HepG2 (cell line): ENCODE results near the gene CYB5R3. TPM values are rescaled to one million over a fixed set of nuclear protein-coding genes. Genes with fewer than 3 reads are reported as not detected.

Experiments used
- ATAC-seq: fragments of 200-7000 bp; cut with Tn5 transposase; 3 replicates; pipeline ENCODE4 v1.9.1; 2020; ENCODE audit warnings: mild to moderate bottlenecking, moderate library complexity
- BruUV-seq: library from RNA; stranded (reverse); fragments of 400-500 nt; replicated peaks from 2 replicates; lab custom pipeline; 2021; lab: Mats Ljungman, UMichigan
- CTCF ChIA-PET: fragments of 300-600 bp; formaldehyde crosslinking; extraction: SDS; loops from one replicate; lab custom pipeline; 2021; ENCODE audit warnings: low total read pairs, inconsistent platforms, low intra/inter-chr PET ratio; lab: Yijun Ruan, JAX
- POLR2A ChIA-PET: fragments of 350-600 bp; sonication (Branson Sonifier 250); formaldehyde crosslinking; loops from one replicate; lab custom pipeline; 2020; ENCODE audit warnings: antibody characterized with exemption, inconsistent platforms; lab: Yijun Ruan, JAX
- DNase-seq: peaks from one replicate; pipeline ENCODE4 v3.0.0-alpha.2; 2015; ENCODE audit warnings: low spot score
- FAIRE-seq: peaks from 3 replicates; lab custom pipeline; 2011; peaks lifted over from hg19 to GRCh38; lab: Jason Lieb, UNC
- H2AFZ ChIP-seq: one replicate; pipeline ENCODE4 v1.6.1; 2011; ENCODE audit warnings: low read length, inconsistent platforms
- H3K27ac ChIP-seq: fragments of 300-600 bp; 3 replicates; pipeline ENCODE4 v1.8.0; 2011; ENCODE audit warnings: mixed run types, mild to moderate bottlenecking, mixed read lengths, low read length, inconsistent platforms; ENCODE audit not compliant: insufficient read depth; ENCODE audit errors: extremely low read length
- H3K27me3 ChIP-seq, 2 experiments: fragments of 200-600 bp in 1 of 2; 2 replicates in 1 of 2; 3 replicates in 1 of 2; pipeline versions ENCODE4 v1.6.0 to v1.8.0; 2011; ENCODE audit warnings: low read length in 2 of 2, mild to moderate bottlenecking in 2 of 2, moderate library complexity in 2 of 2, inconsistent platforms in 1 of 2; ENCODE audit not compliant: insufficient read depth in 2 of 2, control insufficient read depth in 1 of 2
- H3K36me3 ChIP-seq, 2 experiments: fragments of 200-600 bp in 1 of 2; replicated peaks in 1 of 2; 2 replicates in 1 of 2; 3 replicates in 1 of 2; pipeline versions ENCODE4 v1.5.1 to v1.8.0; 2011; ENCODE audit warnings: low read length in 2 of 2, inconsistent platforms in 1 of 2; ENCODE audit not compliant: insufficient read depth in 2 of 2, control insufficient read depth in 1 of 2
- H3K4me1 ChIP-seq: 2 replicates; pipeline ENCODE4 v1.5.1; 2012; ENCODE audit warnings: low read length, inconsistent platforms; ENCODE audit not compliant: insufficient read depth
- H3K4me2 ChIP-seq: 2 replicates; pipeline ENCODE4 v1.6.0; 2011; ENCODE audit warnings: low read depth, low read length, inconsistent platforms
- H3K4me3 ChIP-seq, 3 experiments: fragments of 200-600 bp in 1 of 3; sonication (generic), shearing (Covaris generic) in 1 of 3; replicated peaks in 1 of 3; 2 replicates each; pipeline ENCODE4 v1.5.1; 2011 to 2016; ENCODE audit warnings: low read length in 3 of 3, inconsistent platforms in 2 of 3, low read depth in 2 of 3, mild to moderate bottlenecking in 2 of 3, control low read depth in 1 of 3, mixed read lengths in 1 of 3; ENCODE audit not compliant: insufficient read depth in 1 of 3
- H3K79me2 ChIP-seq: one replicate; pipeline ENCODE4 v1.6.1; 2011; ENCODE audit warnings: low read length, inconsistent platforms; ENCODE audit not compliant: insufficient read depth
- H3K9ac ChIP-seq: 2 replicates; pipeline ENCODE4 v1.6.0; 2011; ENCODE audit warnings: mild to moderate bottlenecking, low read depth, low read length, inconsistent platforms; ENCODE audit not compliant: insufficient read depth
- H3K9me3 ChIP-seq: 2 replicates; pipeline ENCODE4 v1.5.1; 2012; ENCODE audit warnings: mild to moderate bottlenecking, low read length
- H4K20me1 ChIP-seq: 2 replicates; pipeline ENCODE4 v1.6.0; 2011; ENCODE audit warnings: inconsistent platforms, mild to moderate bottlenecking, low read length, moderate library complexity; ENCODE audit not compliant: insufficient read depth
- AGO1 ChIP-seq: fragments of 200-400 bp; formaldehyde crosslinking; IDR thresholded peaks from 2 replicates; pipeline ENCODE4 v1.6.1; 2017; ENCODE audit warnings: mild to moderate bottlenecking, low read depth, low read length, moderate library complexity; ENCODE audit not compliant: poor library complexity, severe bottlenecking
- CHD4 ChIP-seq: fragments of 200-600 bp; sonication (generic); IDR thresholded peaks from 2 replicates; pipeline ENCODE4 v1.7.0; 2017; ENCODE audit warnings: mild to moderate bottlenecking, low read length, borderline replicate concordance
- IKZF5 ChIP-seq: IDR thresholded peaks from 2 replicates; pipeline ENCODE4 v1.6.1; 2018; ENCODE audit warnings: missing genetic modification reagents, mild to moderate bottlenecking, missing compliant biosample characterization
- POLR2AphosphoS2 ChIP-seq: IDR thresholded peaks from 2 replicates; pipeline ENCODE4 v1.6.1; 2011; ENCODE audit warnings: low read depth, low read length, improper control_type of control experiment
- RFX5 ChIP-seq: IDR thresholded peaks from 2 replicates; pipeline ENCODE4 v1.6.1; 2011; ENCODE audit warnings: low read depth, low read length, improper control_type of control experiment
- TFDP2 ChIP-seq: sonication (generic); formaldehyde crosslinking; IDR thresholded peaks from 2 replicates; pipeline ENCODE4 v1.4.0; 2020; ENCODE audit warnings: missing genetic modification reagents
- ZNF557 ChIP-seq: sonication (generic); formaldehyde crosslinking; IDR thresholded peaks from 2 replicates; pipeline ENCODE4 v1.4.0; 2020; ENCODE audit warnings: missing genetic modification reagents
- ZNF761 ChIP-seq: sonication (generic); formaldehyde crosslinking; conservative IDR thresholded peaks from 2 replicates; pipeline ENCODE4 v1.4.0; 2020; ENCODE audit warnings: mild to moderate bottlenecking, missing genetic modification reagents
- ZNF784 ChIP-seq: sonication (generic); formaldehyde crosslinking; IDR thresholded peaks from 2 replicates; pipeline ENCODE4 v1.5.1; 2020; ENCODE audit warnings: missing genetic modification reagents, mild to moderate bottlenecking, borderline replicate concordance
- ZNF83 ChIP-seq: sonication (generic); formaldehyde crosslinking; IDR thresholded peaks from 2 replicates; pipeline ENCODE4 v1.4.0; 2020; ENCODE audit warnings: missing genetic modification reagents, mild to moderate bottlenecking, borderline replicate concordance
- ZNF878 ChIP-seq: sonication (generic); formaldehyde crosslinking; IDR thresholded peaks from 2 replicates; pipeline ENCODE4 v1.8.1; 2023; ENCODE audit warnings: mild to moderate bottlenecking, missing genetic modification reagents, moderate library complexity
- WGBS: methylation state at CpG from one replicate; pipeline ENCODE4 v1.1.6; 2017; ENCODE audit warnings: low lambda C conversion rate; 5-methylcytosine and 5-hydroxymethylcytosine counted together
- in situ Hi-C: cut with HindIII; loops from 2 replicates; pipeline ENCODE4 v1.10.0; 2017; ENCODE audit warnings: low pct_unique_long_range_greater_than_20kb; ENCODE audit not compliant: extremely low pct_ligation_motif_present
- intact Hi-C: fragments of 100-400 bp; cut with micrococcal nuclease; formaldehyde crosslinking; loops from one replicate; pipeline ENCODE4 v1.10.0; 2022; ENCODE audit not compliant: unreplicated experiment
- polyA plus RNA-seq, 8 experiments: library from polyadenylated mRNA; depleted of rRNA in 3 of 8; stranded (reverse) in 7 of 8; unstranded in 1 of 8; fragments of >200 nt; fragmentation: Illumina TruSeq in 4 of 8; extraction: Trizol in 4 of 8; gene quantifications; 2 replicates each; pipeline versions ENCODE4 v1.2.1 to v1.2.3, GENCODE V29; 2011 to 2016; ENCODE audit warnings: low read depth in 4 of 8, missing spikeins in 1 of 8, mixed read lengths in 1 of 8; ENCODE audit not compliant: insufficient read depth in 1 of 8
- total RNA-seq, 5 experiments: library from RNA; depleted of rRNA; stranded (reverse); fragments of >200 nt; fragmentation: Illumina TruSeq; extraction: Trizol; gene quantifications; 2 replicates each; pipeline ENCODE4 v1.2.3, GENCODE V29; 2016; ENCODE audit warnings: low read depth in 1 of 5

Gene CYB5R3
- total and polyA plus RNA-seq, 2 of the 13 experiments (the other 11 are each of a cell fraction or from before 2014, with no cell fraction given): 32.4 to 305 TPM

GRCh38 chr22:42603427-42603826, 45.8 kb downstream of the CYB5R3 start:
- Histone ChIP-seq H3K36me3 (peaks cover 17 to 54% of the 10 kb centered on the region in 2 experiments), H3K4me3 (no peak overlapping the region), H2AFZ (no peak overlapping the region), H3K4me1 (peaks cover 68% of the 10 kb centered on the region), H3K9ac (no peak overlapping the region), H3K4me2 (no peak overlapping the region), H3K27ac (peak overlapping the region; percentile 93), H3K27me3 (no peaks in the 10 kb centered on the region), H4K20me1 (peaks cover 5% of the 10 kb centered on the region; the same call in 1 of the 2 replicates), H3K79me2 (peaks cover 55% of the 10 kb centered on the region), H3K9me3 (no peaks in the 10 kb centered on the region)
- in situ Hi-C loops (no loop called here), intact Hi-C loops (no loop called here)
- 90% methylated on average over 2 of the region's 2 CpGs for WGBS
- TF ChIP-seq POLR2AphosphoS2 (0 out of 2 replicates have a peak, but pooled peaks have one; percentile 21), RFX5 (no peak), ZNF83 (CRISPR knock-in tag) (no peak), ZNF557 (no peak), TFDP2 (CRISPR knock-in tag) (no peak)
- DNase-seq (no peak), FAIRE-seq (no peak), ATAC-seq (no peak)
- POLR2A ChIA-PET: interaction anchor here (1.3 kb wide), 1 partner anchor 11 kb away, joined by 3 read pairs; the partner anchor contains the start of gene POLDIP3
- no TSS peak for BruUV-seq
- CTCF ChIA-PET: no interaction called here

- intact Hi-C loops: no loop called here
- BruUV-seq: no TSS peak
- Histone ChIP-seq H3K4me1 (peaks cover 63% of the 10 kb centered on the region), H4K20me1 (peaks cover 4% of the 10 kb centered on the region; the same call in 1 of the 2 replicates), H3K27me3 (no peaks in the 10 kb centered on the region), H3K4me3 (no peak overlapping the region), H3K79me2 (peaks cover 49% of the 10 kb centered on the region), H2AFZ (no peak overlapping the region), H3K9ac (peak overlapping the region; percentile 25; the same call in 1 of the 2 replicates), H3K4me2 (no peak overlapping the region), H3K36me3 (peaks cover 18 to 57% of the 10 kb centered on the region in 2 experiments), H3K9me3 (no peaks in the 10 kb centered on the region), H3K27ac (peak overlapping the region; percentile 93)
- 54% methylated on average over 1 of the region's 2 CpGs for WGBS
- no peak for DNase-seq
- in situ Hi-C loops: no loop called here
- ATAC-seq: no peak
- FAIRE-seq: no peak
- ChIA-PET CTCF (no interaction called here), POLR2A (interaction anchor here (1.3 to 1.6 kb wide), 2 partner anchors 12 to 13 kb away, joined by 3 to 12 read pairs; partner anchors contain the start of gene POLDIP3)
- TF ChIP-seq AGO1 (no peak), CHD4 (0 out of 2 replicates have a peak, but pooled peaks have one; percentile 48), ZNF784 (no peak), IKZF5 (CRISPR knock-in tag) (0 out of 2 replicates have a peak, but pooled peaks have one; percentile 6), ZNF878 (CRISPR knock-in tag) (0 out of 2 replicates have a peak, but pooled peaks have one; percentile 15), ZNF761 (CRISPR knock-in tag) (no peak)
Measured at GRCh38 chr22:42602470-42602869, 46.7 kb downstream of the CYB5R3 start.
